MM.1S (cell line): ENCODE measurements around the gene RMDN3.

Source experiments
- EZH2 ChIP-seq: fragments of 300-600 bp; sonication (generic); optimal IDR thresholded peaks from 2 replicates; pipeline ENCODE3; 2017; ENCODE audit warnings: low read depth, mild to moderate bottlenecking, antibody characterized with exemption, low read length, mixed read lengths
- TF ChIP-seq, protein P1 (sequence below): fragments of 300-600 bp; sonication (generic); IDR thresholded peaks from 2 replicates; pipeline ENCODE4 v1.5.1; 2016; ENCODE audit warnings: antibody characterized with exemption, low read length, mixed read lengths

DNA sequence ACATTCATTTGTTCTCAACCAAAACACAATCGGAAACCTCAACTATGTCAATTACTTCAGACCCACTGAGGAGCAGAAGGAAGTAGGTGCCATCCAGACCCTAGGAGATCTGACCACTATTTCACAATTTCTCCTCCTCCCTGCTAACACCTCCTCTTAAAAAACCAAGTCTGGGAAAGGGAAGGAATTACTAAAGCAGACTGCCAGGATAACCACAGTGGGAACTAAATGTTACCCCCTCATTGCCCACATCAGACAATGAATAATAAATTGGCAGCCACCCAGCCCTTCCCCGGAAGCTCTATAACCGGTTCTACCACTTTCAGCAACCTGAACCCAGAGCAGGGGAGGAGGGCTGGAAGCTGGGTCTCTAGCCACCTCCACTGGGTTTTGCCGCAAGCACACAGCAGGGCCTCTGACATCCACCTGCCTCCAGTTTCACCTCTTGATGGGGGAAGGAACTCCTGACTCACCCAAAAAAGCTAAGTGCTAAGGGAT lies 32.3 kb upstream of the RMDN3 start:
- TF ChIP-seq, protein P1, sequence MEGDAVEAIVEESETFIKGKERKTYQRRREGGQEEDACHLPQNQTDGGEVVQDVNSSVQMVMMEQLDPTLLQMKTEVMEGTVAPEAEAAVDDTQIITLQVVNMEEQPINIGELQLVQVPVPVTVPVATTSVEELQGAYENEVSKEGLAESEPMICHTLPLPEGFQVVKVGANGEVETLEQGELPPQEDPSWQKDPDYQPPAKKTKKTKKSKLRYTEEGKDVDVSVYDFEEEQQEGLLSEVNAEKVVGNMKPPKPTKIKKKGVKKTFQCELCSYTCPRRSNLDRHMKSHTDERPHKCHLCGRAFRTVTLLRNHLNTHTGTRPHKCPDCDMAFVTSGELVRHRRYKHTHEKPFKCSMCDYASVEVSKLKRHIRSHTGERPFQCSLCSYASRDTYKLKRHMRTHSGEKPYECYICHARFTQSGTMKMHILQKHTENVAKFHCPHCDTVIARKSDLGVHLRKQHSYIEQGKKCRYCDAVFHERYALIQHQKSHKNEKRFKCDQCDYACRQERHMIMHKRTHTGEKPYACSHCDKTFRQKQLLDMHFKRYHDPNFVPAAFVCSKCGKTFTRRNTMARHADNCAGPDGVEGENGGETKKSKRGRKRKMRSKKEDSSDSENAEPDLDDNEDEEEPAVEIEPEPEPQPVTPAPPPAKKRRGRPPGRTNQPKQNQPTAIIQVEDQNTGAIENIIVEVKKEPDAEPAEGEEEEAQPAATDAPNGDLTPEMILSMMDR: no peak
- no peak for TF ChIP-seq EZH2
